H1 (cell line): Measurements from ENCODE around the gene PRKAB1. TPM values are rescaled to one million over a fixed set of nuclear protein-coding genes. Genes with fewer than 3 reads are reported as not detected.

Experiments used
- CTCF ChIA-PET: fragments of 300-600 bp; sonication (Branson Sonifier 250); formaldehyde crosslinking; loops from one replicate; lab custom pipeline; 2021; ENCODE audit not compliant: partially characterized antibody; lab: Charles Lee
- POLR2A ChIA-PET: fragments of 300-600 bp; sonication (Branson Sonifier 250); formaldehyde crosslinking; loops from one replicate; lab custom pipeline; 2021; ENCODE audit warnings: inconsistent platforms; ENCODE audit not compliant: partially characterized antibody; lab: Charles Lee
- DNase-seq, 2 experiments: peaks; one replicate each; pipeline versions ENCODE4 v3.0.0 to v3.0.0-alpha.2; 2010 to 2022; ENCODE audit warnings: low spot score in 2 of 2, low read depth in 1 of 2, mixed read lengths in 1 of 2
- FAIRE-seq: peaks from 2 replicates; lab custom pipeline; 2011; peaks lifted over from hg19 to GRCh38; lab: Jason Lieb, UNC
- H2AFZ ChIP-seq: 2 replicates; pipeline ENCODE4 v1.8.1; 2012; ENCODE audit warnings: low read length, inconsistent platforms
- H2AK5ac ChIP-seq: 2 replicates; pipeline ENCODE4 v1.6.1; 2013; ENCODE audit warnings: low read depth, low read length
- H2BK120ac ChIP-seq: replicated peaks from 2 replicates; pipeline ENCODE3; 2013; ENCODE audit warnings: low read depth, low read length, inconsistent platforms
- H2BK12ac ChIP-seq: 2 replicates; pipeline ENCODE4 v1.6.1; 2013; ENCODE audit warnings: low read depth, low read length
- H2BK15ac ChIP-seq: 2 replicates; pipeline ENCODE4 v1.6.1; 2013; ENCODE audit warnings: low read length
- H2BK20ac ChIP-seq: 2 replicates; pipeline ENCODE4 v1.6.1; 2013; ENCODE audit warnings: low read length
- H2BK5ac ChIP-seq: 2 replicates; pipeline ENCODE4 v1.6.1; 2013; ENCODE audit warnings: low read depth, low read length
- H3K14ac ChIP-seq: 2 replicates; pipeline ENCODE4 v1.6.1; 2013; ENCODE audit warnings: inconsistent platforms; ENCODE audit not compliant: insufficient read length
- H3K18ac ChIP-seq: 2 replicates; pipeline ENCODE4 v1.6.1; 2013; ENCODE audit warnings: low read length; ENCODE audit errors: extremely low read depth
- H3K23ac ChIP-seq: 2 replicates; pipeline ENCODE4 v1.6.1; 2013; ENCODE audit warnings: inconsistent platforms; ENCODE audit not compliant: insufficient read length
- H3K23me2 ChIP-seq: 2 replicates; pipeline ENCODE4 v1.6.1; 2013; ENCODE audit warnings: low read depth, low read length
- H3K27ac ChIP-seq: 2 replicates; pipeline ENCODE4 v1.6.1; 2011; ENCODE audit warnings: low read depth, low read length, inconsistent platforms
- H3K27me3 ChIP-seq, 4 experiments: replicated peaks in 1 of 4; 1 replicate in 1 of 4; 2 replicates in 3 of 4; pipeline versions ENCODE4 v1.6.1 to v1.8.1; 2011 to 2013; ENCODE audit warnings: low read length in 3 of 4, mild to moderate bottlenecking in 3 of 4, inconsistent platforms in 2 of 4, mixed read lengths in 2 of 4, moderate library complexity in 1 of 4; ENCODE audit not compliant: control insufficient read depth in 3 of 4, insufficient read depth in 3 of 4; ENCODE audit errors: extremely low read depth in 1 of 4
- H3K36me3 ChIP-seq, 4 experiments: 2 replicates each; pipeline versions ENCODE4 v1.6.1 to v1.8.1; 2011 to 2013; ENCODE audit warnings: mild to moderate bottlenecking in 4 of 4, low read length in 3 of 4, moderate library complexity in 2 of 4, control low read depth in 1 of 4, inconsistent platforms in 1 of 4; ENCODE audit not compliant: insufficient read depth in 4 of 4, control insufficient read depth in 2 of 4
- H3K4ac ChIP-seq: replicated peaks from 2 replicates; pipeline ENCODE3; 2013; ENCODE audit warnings: low read length, low read depth, mixed read lengths, inconsistent platforms; ENCODE audit not compliant: insufficient read length
- H3K4me1 ChIP-seq, 4 experiments: replicated peaks in 1 of 4; 1 replicate in 1 of 4; 2 replicates in 3 of 4; pipeline versions ENCODE4 v1.6.1 to v1.8.1; 2011 to 2013; ENCODE audit warnings: low read length in 3 of 4, inconsistent platforms in 2 of 4, mixed read lengths in 1 of 4; ENCODE audit not compliant: insufficient read depth in 4 of 4, control insufficient read depth in 3 of 4
- H3K4me2 ChIP-seq, 2 experiments: 2 replicates each; pipeline versions ENCODE4 v1.6.1 to v1.8.1; 2011 to 2013; ENCODE audit warnings: low read depth in 2 of 2, low read length in 2 of 2, control low read depth in 1 of 2, inconsistent platforms in 1 of 2, mild to moderate bottlenecking in 1 of 2; ENCODE audit not compliant: insufficient read depth in 1 of 2
- H3K4me3 ChIP-seq, 4 experiments: fragments of 200-600, 300-600 bp in 1 of 4; sonication (generic), shearing (Covaris generic), sonication (Bioruptor Twin) in 1 of 4; 2 replicates each; pipeline versions ENCODE4 v1.5.1 to v1.8.1; 2011 to 2016; ENCODE audit warnings: low read length in 4 of 4, low read depth in 3 of 4, control low read depth in 2 of 4, inconsistent platforms in 2 of 4, mild to moderate bottlenecking in 2 of 4, mixed read lengths in 1 of 4, moderate library complexity in 1 of 4; ENCODE audit not compliant: insufficient read depth in 2 of 4; ENCODE audit errors: extremely low read depth in 1 of 4
- H3K56ac ChIP-seq: replicated peaks from 2 replicates; pipeline ENCODE3; 2013; ENCODE audit warnings: low read depth, mild to moderate bottlenecking, mixed read lengths, low read length, inconsistent platforms; ENCODE audit not compliant: insufficient read length
- H3K79me1 ChIP-seq: 2 replicates; pipeline ENCODE4 v1.6.1; 2013; ENCODE audit warnings: low read depth, low read length, control low read depth
- H3K79me2 ChIP-seq, 2 experiments: 2 replicates each; pipeline versions ENCODE4 v1.6.1 to v1.8.1; 2012 to 2013; ENCODE audit warnings: low read length in 2 of 2, mild to moderate bottlenecking in 2 of 2, inconsistent platforms in 1 of 2; ENCODE audit not compliant: insufficient read depth in 2 of 2, control insufficient read depth in 1 of 2
- H3K9ac ChIP-seq, 4 experiments: replicated peaks in 1 of 4; 1 replicate in 1 of 4; 2 replicates in 3 of 4; pipeline versions ENCODE4 v1.6.1 to v1.8.1; 2011 to 2013; ENCODE audit warnings: low read depth in 3 of 4, low read length in 3 of 4, control low read depth in 2 of 4, mild to moderate bottlenecking in 2 of 4, moderate library complexity in 2 of 4, inconsistent platforms in 1 of 4; ENCODE audit errors: extremely low read depth in 1 of 4
- H3K9me3 ChIP-seq, 2 experiments: 2 replicates each; pipeline versions ENCODE4 v1.6.1 to v1.8.1; 2012 to 2013; ENCODE audit warnings: mild to moderate bottlenecking in 2 of 2, moderate library complexity in 2 of 2, control low read depth in 1 of 2, inconsistent platforms in 1 of 2, low read depth in 1 of 2, low read length in 1 of 2, mixed read lengths in 1 of 2; ENCODE audit not compliant: insufficient read depth in 2 of 2
- H4K20me1 ChIP-seq, 2 experiments: replicated peaks in 1 of 2; 2 replicates each; pipeline versions ENCODE3 to v1.8.1; 2011 to 2013; ENCODE audit warnings: inconsistent platforms in 2 of 2, low read length in 2 of 2, mild to moderate bottlenecking in 1 of 2; ENCODE audit not compliant: insufficient read depth in 2 of 2, control insufficient read depth in 1 of 2
- H4K5ac ChIP-seq: 2 replicates; pipeline ENCODE4 v1.6.1; 2013; ENCODE audit warnings: low read length, low read depth, mixed read lengths, inconsistent platforms; ENCODE audit not compliant: insufficient read length
- H4K8ac ChIP-seq: 2 replicates; pipeline ENCODE4 v1.8.0; 2013; ENCODE audit warnings: mild to moderate bottlenecking, moderate library complexity, low read length, inconsistent platforms; ENCODE audit not compliant: insufficient read depth; ENCODE audit errors: extremely low read depth
- H4K91ac ChIP-seq: replicated peaks from 2 replicates; pipeline ENCODE3; 2013; ENCODE audit warnings: low read length, mixed read lengths, inconsistent platforms; ENCODE audit not compliant: insufficient read length
- ASH2L ChIP-seq: fragments of 200-600, 300-600 bp; sonication (generic); IDR thresholded peaks from one replicate; pipeline ENCODE4 v1.7.1; 2017; ENCODE audit warnings: low read length
- CEBPB ChIP-seq: IDR thresholded peaks from 2 replicates; pipeline ENCODE4 v1.6.1; 2012; ENCODE audit warnings: low read depth, low read length
- CHD1 ChIP-seq: IDR thresholded peaks from 2 replicates; pipeline ENCODE4 v1.6.1; 2012; ENCODE audit warnings: low read depth, low read length, improper control_type of control experiment
- EP300 ChIP-seq, 2 experiments: IDR thresholded peaks; 1 replicate in 1 of 2; 2 replicates in 1 of 2; pipeline ENCODE4 v1.6.1; 2011 to 2012; ENCODE audit warnings: low read depth in 2 of 2, low read length in 2 of 2, mild to moderate bottlenecking in 2 of 2, borderline replicate concordance in 1 of 2, inconsistent platforms in 1 of 2, moderate library complexity in 1 of 2
- GABPA ChIP-seq: IDR thresholded peaks from 2 replicates; pipeline ENCODE4 v1.6.1; 2011; ENCODE audit warnings: mild to moderate bottlenecking, low read length, moderate library complexity, borderline replicate concordance; ENCODE audit not compliant: insufficient read depth
- HDAC2 ChIP-seq, 2 experiments: fragments of 300-600 bp in 1 of 2; sonication (generic) in 1 of 2; IDR thresholded peaks; 2 replicates each; pipeline ENCODE4 v1.6.1; 2011 to 2012; ENCODE audit warnings: low read depth in 2 of 2, low read length in 2 of 2, mild to moderate bottlenecking in 2 of 2, moderate library complexity in 2 of 2, borderline replicate concordance in 1 of 2, inconsistent platforms in 1 of 2
- JUND ChIP-seq: IDR thresholded peaks from 2 replicates; pipeline ENCODE4 v1.6.1; 2011; ENCODE audit warnings: mild to moderate bottlenecking, improper control_type of control experiment, low read length
- KDM1A ChIP-seq: fragments of 200-600, 300-600 bp; sonication (generic); IDR thresholded peaks from 2 replicates; pipeline ENCODE4 v1.7.1; 2016; ENCODE audit warnings: mild to moderate bottlenecking, low read length, borderline replicate concordance
- KDM4A ChIP-seq: IDR thresholded peaks from one replicate; pipeline ENCODE4 v1.7.1; 2012; ENCODE audit warnings: low read depth, mild to moderate bottlenecking, moderate library complexity, low read length, inconsistent platforms; ENCODE audit not compliant: severe bottlenecking
- POLR2AphosphoS5 ChIP-seq: IDR thresholded peaks from 2 replicates; pipeline ENCODE4 v1.6.1; 2011; ENCODE audit warnings: low read depth, low read length
- RAD21 ChIP-seq, 2 experiments: IDR thresholded peaks in 1 of 2; conservative IDR thresholded peaks in 1 of 2; 2 replicates each; pipeline ENCODE4 v1.6.1; 2011; ENCODE audit warnings: low read depth in 2 of 2, low read length in 2 of 2, improper control_type of control experiment in 1 of 2, inconsistent platforms in 1 of 2, mild to moderate bottlenecking in 1 of 2, moderate library complexity in 1 of 2
- SIX5 ChIP-seq: IDR thresholded peaks from 2 replicates; pipeline ENCODE4 v1.6.1; 2011; ENCODE audit warnings: mild to moderate bottlenecking, low read depth, low read length
- SUZ12 ChIP-seq: fragments of 200-600 bp; sonication (generic); IDR thresholded peaks from 2 replicates; pipeline ENCODE4 v1.6.1; 2012; ENCODE audit warnings: mild to moderate bottlenecking, inconsistent platforms, low read length, moderate library complexity, mixed read lengths
- WGBS, 2 experiments: shearing (Covaris generic) in 1 of 2; methylation state at CpG; one replicate each; pipeline versions ENCODE4 v1.1.6 to v1.1.7; 2013 to 2015; ENCODE audit warnings: low lambda C conversion rate in 2 of 2, mixed read lengths in 2 of 2, inconsistent platforms in 1 of 2, low coverage in 1 of 2, missing lambda C conversion rate in 1 of 2; ENCODE audit not compliant: insufficient replicate concordance in 2 of 2, insufficient coverage in 1 of 2, insufficient read length in 1 of 2; ENCODE audit errors: extremely low coverage in 1 of 2, missing lambda C conversion rate in 1 of 2; 5-methylcytosine and 5-hydroxymethylcytosine counted together
- polyA plus RNA-seq, 7 experiments: library from polyadenylated mRNA; depleted of rRNA in 3 of 7; stranded (reverse) in 5 of 7; unstranded in 2 of 7; fragments of >200 nt in 5 of 7; fragments of 200-250 nt in 2 of 7; gene quantifications; 1 replicate in 5 of 7; 2 replicates in 1 of 7; 4 replicates in 1 of 7; pipeline versions ENCODE4 v1.2.1 to v1.2.3, GENCODE V29; 2011 to 2013; ENCODE audit warnings: missing spikeins in 2 of 7, mixed read lengths in 2 of 7
- total RNA-seq: library from RNA; stranded (reverse); fragmentation: NEBNext Ultra II Directional; extraction: Animal tissue kit (Norgen Biotek cat#: 25700); gene quantifications from 2 replicates; pipeline ENCODE4 v1.2.1, GENCODE V29; 2021

PRKAB1 gene
- total and polyA plus RNA-seq, 2 of the 8 experiments (the other 6 are each of a cell fraction or from before 2014, with no cell fraction given): 24.0 to 32.1 TPM

DNA sequence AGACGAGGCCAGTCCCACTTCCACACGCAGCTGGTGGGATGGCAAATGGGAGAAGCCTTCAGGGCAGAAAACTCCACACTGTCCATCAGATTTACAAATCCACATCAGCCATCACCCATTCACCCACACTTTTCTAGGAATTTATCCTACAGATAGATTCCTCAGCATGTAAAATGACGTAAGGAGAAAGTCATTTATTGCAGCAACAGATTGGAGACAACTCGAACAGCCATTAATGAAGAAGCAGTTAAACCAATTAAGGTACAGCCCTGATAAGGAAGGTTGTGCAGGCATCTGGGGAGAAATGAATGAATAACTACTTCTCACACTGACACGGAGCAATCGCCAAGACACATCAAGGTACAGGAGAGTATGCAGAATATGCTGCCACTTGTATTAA is 26.2 kb downstream of the PRKAB1 start:
- Histone ChIP-seq H4K91ac (no peak overlapping the region), H3K9ac (no peak overlapping the region), H2BK120ac (no peak overlapping the region), H3K36me3 (peaks cover 2 to 20% (median 14%) of the 10 kb centered on the region in 4 experiments; a peak in 6 of 8 replicates), H2BK15ac (no peak overlapping the region), H4K8ac (no peak overlapping the region), H3K14ac (no peak overlapping the region)
- TF ChIP-seq EP300 (IDR thresholded peaks at IDR 0.05; ENCODE audit: borderline replicate concordance in 1 of 2, low read depth in 2 of 2, low read length in 2 of 2): no peak
- no peak for TF ChIP-seq HDAC2 (IDR thresholded peaks at IDR 0.05; ENCODE audit: borderline replicate concordance in 1 of 2, low read depth in 2 of 2, low read length in 2 of 2)
- TF ChIP-seq KDM1A: no peak
- TF ChIP-seq CHD1: no peak
- no peak for TF ChIP-seq GABPA
- no peak for TF ChIP-seq KDM4A
- TF ChIP-seq ASH2L: no peak
- no peak for TF ChIP-seq SUZ12
- no peak for TF ChIP-seq POLR2AphosphoS5
- TF ChIP-seq CEBPB: no peak
- TF ChIP-seq JUND: no peak
- no peak for TF ChIP-seq SIX5
- TF ChIP-seq RAD21 (IDR thresholded peaks at IDR 0.05 in 1 of 2, conservative IDR thresholded peaks at IDR 0.05 in 1 of 2; ENCODE audit: low read depth in 2 of 2, low read length in 2 of 2): no peak
- TF ChIP-seq, all 59 proteins: peak for 0
- Histone ChIP-seq H3K27me3 (no peaks in the 10 kb centered on the region), H4K20me1 (peaks cover 2% of the 10 kb centered on the region in 2 experiments), H3K27ac (no peak overlapping the region), H3K4me1 (no peaks in the 10 kb centered on the region; a peak in 1 of 7 replicates), H3K56ac (no peak overlapping the region), H3K4me2 (no peak overlapping the region), H3K18ac (no peak overlapping the region), H2BK20ac (no peak overlapping the region), H3K4ac (no peak overlapping the region), H3K4me3 (no peak overlapping the region), H3K23ac (no peak overlapping the region), H2BK12ac (no peak overlapping the region), H3K79me1 (no peaks in the 10 kb centered on the region), H3K23me2 (no peaks in the 10 kb centered on the region), H2AK5ac (no peak overlapping the region), H3K9me3 (no peaks in the 10 kb centered on the region; a peak in 1 of 4 replicates), H2BK5ac (no peak overlapping the region), H4K5ac (no peak overlapping the region), H3K79me2 (no peaks in the 10 kb centered on the region), H2AFZ (no peak overlapping the region)
- CTCF ChIA-PET: interaction anchor here (1.1 to 1.5 kb wide), 4 partner anchors 14 to 69 kb away, joined by 3 to 4 read pairs (median 3); no protein-coding TSS in a partner anchor
- FAIRE-seq: no peak
- 95% methylated on average over 6 of the region's 6 CpGs; no CpG with 5 or more reads in 1 of the 2 experiments for WGBS, 2 experiments
- DNase-seq: no peak
- POLR2A ChIA-PET: interaction anchor here (1.2 kb wide), 1 partner anchor 12 kb away, joined by 3 read pairs; no protein-coding TSS in a partner anchor
